Measurements from ENCODE around the gene ATG4C.

The ATG4C gene

DNA sequence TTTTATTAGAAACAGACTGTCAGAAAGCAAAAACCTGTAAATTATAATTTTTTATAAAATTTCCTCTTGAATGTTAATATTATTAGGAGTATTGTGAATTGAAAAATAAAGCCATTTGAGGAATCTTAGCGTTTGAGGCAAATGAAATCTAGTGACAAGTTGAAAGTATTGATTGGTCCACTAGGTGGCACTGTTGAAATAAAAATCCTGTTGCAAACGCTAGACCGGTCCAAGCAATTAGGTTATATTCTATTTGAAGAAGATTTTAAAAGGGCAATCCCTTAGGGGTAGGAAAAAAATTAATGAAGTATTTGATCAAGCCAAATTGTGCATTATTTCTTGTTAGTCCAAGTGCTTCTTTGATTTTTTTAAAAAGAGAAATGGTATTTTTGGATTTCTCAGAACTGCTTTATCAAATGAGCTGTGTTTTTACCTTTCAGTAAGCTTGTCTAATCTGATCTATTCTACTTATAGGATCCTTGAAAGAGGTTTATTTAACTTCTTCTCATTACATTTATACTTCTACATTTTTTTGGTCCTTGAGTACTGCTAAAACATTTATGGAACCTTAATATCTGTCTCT lies 57.7 kb downstream of the ATG4C start:
- no peak for DNase-seq (ENCODE audit: low spot score)

DNA sequence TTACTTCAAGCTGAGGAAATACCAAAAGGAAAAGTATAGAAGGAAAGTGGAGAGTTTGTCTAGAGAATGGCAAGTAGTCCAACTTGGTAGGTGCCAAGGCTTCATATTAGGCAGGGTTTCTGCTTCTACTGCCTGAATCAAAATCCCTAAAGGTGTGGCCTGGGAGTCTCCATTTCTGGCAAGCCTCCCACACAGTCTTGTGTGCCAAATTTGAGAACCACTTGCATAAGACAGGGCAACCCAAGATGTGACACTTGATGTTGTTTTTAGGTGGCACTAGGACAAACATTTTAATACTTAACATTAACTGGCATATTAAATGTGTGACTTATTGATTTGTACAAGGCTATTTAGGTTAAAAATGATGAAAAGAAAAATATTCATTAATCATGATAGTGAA lies 60.1 kb downstream of the ATG4C start:
- DNase-seq (ENCODE audit: low spot score): no peak

DNA sequence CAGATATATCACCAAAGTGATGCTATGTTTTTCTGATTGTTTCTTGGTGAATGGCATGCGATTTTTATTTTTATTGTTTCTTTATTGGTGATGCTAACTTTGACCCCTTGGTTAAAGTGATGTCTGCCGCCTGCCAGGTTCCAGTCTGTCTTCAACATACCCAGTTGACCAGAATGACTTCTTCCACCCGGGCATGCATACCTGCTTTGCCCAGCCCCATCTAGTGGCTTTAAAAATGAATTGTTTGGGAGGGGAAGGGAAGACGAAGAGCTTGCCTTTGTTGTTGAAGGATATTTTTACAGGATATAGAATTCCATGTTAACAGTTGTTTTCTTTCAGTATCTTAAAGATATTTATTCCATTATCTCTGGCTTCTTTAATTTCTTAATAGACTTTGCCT lies 65.1 kb downstream of the ATG4C start:
- no peak for DNase-seq (ENCODE audit: low spot score)

DNA sequence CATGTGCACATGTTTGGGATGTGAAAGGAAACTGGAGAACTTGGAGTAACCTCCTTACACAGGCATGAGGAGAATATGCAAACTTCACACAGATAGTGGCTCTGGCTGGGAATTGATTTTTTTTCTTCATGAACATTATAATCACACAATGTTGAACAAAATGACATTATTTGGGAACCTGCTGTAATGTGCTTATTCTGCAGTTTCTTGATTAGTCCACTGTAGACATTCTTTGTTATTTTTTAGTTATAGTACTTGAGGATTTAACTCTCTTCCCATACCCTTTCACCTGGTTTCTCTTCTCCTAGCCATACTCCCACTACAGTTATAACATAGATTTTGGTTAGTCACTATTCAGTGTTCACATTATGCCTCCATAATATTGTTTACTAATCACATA lies 68.3 kb downstream of the ATG4C start:
- DNase-seq (ENCODE audit: low spot score): no peak

DNA sequence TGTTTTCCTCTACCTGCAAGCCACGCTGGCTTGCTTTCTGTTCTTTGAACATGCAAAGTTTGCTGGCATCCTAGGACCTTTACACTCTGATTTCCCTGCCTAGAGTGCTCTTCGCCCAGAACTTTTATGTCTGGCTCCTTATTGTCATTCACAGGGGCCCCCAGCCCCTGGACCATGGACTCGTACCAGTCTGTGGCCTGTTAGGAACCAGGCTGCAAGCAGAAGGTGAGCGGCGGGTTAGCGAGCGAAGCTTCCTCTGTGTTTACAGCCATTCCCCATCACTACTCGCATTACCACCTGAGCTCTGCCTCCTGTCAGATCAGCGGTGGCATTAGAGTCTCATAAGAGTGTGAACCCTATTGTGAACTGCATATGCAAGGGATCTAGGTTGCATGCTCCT lies 73.0 kb downstream of the ATG4C start:
- DNase-seq (ENCODE audit: low spot score): no peak

GRCh38 chr1:62869217-62869754 lies 85.4 kb downstream of the ATG4C start:
- DNase-seq (ENCODE audit: low spot score): no peak

DNA sequence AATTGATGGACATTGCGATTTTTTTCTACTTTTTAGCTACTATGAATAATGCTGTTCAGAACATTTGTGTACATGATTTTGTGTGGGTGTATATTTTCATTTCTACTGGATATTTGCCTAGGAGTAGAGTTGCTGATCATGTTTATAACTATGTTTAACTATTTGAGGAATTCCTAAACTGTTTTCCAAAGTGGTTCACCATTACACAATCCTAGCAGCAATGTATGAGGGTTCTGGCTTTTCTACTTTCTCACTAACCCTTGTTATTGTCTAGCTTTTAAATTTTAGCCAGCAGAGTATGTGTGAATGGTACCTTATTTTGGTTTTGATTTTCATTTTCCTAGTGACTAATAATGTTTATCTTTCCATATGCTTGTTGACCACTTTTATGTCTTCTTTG lies 86.2 kb downstream of the ATG4C start:
- no peak for DNase-seq (ENCODE audit: low spot score)

GRCh38 chr1:62875676-62876075 lies 91.7 kb downstream of the ATG4C start:
- DNase-seq (ENCODE audit: low spot score): no peak

- DNase-seq (ENCODE audit: low spot score): no peak
These were observed 92.6 kb downstream of the ATG4C start for GRCh38 chr1:62876535-62876934.

DNA sequence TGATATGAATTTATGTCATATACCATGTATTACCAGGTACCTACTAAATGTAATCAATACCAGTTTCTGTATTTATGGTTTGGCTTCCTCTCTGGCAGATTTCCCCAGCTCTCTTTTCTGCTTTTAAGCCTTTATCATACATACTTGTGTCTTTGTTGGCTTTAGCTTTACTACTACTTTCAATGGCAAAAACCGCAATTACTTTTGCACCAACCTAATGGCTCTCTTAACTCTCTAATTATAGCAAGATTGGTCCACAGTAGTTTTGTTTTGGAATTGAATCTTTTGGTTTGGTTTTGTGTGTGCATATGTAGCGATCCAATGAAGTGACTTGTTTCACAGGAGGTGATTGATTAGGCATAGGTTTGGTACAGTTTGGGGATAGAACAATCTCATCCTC lies 93.6 kb downstream of the ATG4C start:
- DNase-seq (ENCODE audit: low spot score): no peak

DNA sequence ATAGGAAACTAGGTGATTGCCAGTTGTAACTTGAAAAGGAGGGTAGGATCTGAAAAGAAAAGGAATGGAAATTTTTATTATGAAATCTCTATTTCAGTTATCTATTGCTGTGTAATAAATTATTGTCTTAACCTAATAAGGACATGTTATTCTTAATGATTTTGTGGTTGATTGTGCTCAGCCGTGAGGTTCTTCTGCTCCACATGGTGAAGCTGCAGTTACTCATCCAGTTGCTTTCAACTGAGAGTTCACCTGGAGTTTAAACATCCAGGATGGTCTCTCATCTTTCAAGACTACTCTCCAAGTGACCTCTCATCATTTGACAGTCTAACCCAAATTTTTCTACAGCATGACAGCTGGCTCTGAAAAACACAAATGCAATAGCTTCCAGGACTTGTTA lies 96.0 kb downstream of the ATG4C start:
- DNase-seq (ENCODE audit: low spot score): no peak

DNA sequence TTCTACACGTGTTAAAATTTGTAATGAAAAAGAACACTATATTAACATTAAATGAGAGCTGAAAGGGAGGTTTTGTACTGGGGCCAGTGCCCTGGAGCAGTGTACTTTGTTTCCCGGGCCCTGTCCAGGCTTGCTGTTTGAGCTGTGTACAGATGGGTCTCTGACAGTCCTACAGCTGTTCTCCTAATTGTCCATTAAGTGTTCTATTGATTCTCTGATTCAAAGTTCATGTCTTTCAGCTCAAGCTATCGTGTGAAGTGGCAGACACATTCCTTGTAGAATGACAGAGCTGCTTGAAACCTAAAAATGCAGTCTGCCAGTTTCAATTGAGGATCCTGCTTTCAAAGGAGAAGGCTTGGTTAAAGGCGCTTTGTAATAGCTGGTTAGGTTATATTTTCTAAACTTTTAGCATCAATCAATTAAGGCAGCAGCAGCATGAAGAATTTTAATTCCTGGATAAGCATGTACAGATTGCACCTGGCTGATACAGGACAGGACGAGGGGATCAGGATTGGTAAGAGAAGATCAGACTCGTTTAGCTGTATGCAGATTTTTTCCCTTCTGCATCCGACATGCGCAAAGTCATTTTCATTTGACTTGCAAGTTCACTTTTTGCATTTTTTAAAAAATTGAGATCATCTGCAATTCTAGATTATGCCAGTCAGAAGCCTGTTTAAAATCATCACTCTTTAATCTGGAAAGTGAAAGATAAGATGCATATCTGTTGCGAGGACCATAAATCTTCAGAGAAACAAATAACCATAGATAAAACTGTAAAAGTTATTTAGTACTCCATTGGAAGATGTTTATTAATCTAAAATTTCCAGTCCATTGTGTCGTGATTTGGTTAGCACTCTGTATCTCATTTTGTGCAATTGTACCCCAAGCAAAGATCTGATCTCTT lies 98.5 kb downstream of the ATG4C start:
- DNase-seq (ENCODE audit: low spot score): no peak

- no peak for DNase-seq (ENCODE audit: low spot score)
These were observed 100.3 kb downstream of the ATG4C start for GRCh38 chr1:62884156-62884740.

DNA sequence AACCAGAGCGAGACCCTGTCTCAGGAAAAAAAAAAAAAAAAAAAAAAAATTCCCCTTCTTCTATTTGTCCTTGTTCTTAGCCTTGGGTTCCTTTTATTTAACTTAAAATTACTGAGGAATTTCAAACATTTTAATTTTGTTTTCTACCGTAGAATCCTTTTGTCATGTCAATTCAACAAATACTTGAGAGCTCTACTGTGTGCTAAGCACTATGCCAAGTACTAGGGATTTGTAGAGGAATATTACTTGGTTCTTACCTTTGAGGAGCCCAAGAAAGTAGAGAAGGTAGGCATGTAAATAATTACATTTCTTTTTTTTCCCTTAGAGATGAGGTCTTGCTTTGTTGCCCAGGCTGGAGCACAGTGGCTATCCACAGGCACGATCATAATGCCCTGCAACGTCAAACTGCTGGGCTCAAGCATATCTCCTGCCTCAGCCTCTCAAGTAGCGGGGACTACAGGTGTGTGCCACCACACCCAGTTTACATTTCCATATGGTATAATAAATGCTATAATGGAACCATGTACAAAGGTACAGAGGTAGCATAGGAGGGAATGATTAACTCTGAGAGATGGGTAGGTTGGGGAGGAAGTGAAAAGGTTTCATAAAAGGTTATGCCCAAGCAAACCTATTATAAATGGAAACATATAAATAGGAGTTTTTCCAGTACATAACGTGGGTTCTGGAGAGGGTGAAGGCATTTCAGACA lies 104.0 kb downstream of the ATG4C start:
- DNase-seq (ENCODE audit: low spot score): no peak

DNA sequence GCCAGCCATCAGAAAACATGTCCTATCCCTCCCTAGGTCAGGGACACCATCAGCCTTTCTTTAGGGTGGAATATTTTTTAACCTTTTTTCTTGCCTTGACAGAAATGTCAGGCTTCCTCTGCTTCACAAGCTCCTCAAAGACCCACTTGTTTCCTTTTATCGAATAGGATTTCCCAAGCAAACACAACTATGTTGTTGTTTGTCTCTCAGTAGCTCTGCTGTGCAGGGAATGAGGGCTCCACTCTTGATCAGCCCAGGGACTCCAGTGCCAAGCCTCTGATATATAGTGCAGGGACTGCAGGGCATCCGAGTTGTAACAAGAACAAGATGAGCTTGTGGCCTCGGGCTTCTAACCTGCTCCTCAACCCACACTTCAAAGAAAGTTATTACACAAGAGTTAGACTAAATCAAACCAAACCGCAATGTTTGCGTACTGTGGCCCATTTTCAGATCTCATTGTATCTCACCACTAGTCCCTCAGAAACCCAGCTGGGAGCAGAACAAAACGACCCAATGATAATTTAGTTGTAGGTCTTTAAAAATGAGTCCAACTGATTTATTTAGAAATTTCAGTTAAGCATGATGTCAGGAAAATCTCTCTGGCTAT lies 108.1 kb downstream of the ATG4C start:
- no peak for DNase-seq (ENCODE audit: low spot score)

DNA sequence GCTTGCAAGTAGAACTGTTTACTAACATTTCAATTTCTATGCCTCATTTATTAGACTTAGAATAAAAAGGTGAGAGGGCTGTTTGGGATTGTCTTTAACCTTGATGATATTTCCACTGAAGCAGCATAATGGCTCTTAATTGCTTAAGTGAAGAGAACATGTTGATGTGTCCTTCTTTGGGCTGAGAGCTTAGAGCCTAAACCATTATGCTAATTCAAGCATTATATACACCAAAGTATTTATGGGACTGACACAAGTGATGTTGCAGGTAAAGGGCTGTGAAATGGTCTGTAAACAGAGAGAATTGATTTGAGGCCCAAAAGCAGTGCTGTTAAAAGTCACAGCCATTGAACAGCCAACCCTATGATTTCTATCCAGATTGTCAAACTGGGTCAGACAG lies 113.9 kb downstream of the ATG4C start:
- DNase-seq (ENCODE audit: low spot score): no peak

GRCh38 chr1:62900566-62900965 lies 116.6 kb downstream of the ATG4C start:
- no peak for DNase-seq (ENCODE audit: low spot score)

GRCh38 chr1:62901650-62902049 lies 117.7 kb downstream of the ATG4C start:
- no peak for DNase-seq (ENCODE audit: low spot score)

GRCh38 chr1:62903522-62903921 lies 119.6 kb downstream of the ATG4C start:
- no peak for DNase-seq (ENCODE audit: low spot score)

DNA sequence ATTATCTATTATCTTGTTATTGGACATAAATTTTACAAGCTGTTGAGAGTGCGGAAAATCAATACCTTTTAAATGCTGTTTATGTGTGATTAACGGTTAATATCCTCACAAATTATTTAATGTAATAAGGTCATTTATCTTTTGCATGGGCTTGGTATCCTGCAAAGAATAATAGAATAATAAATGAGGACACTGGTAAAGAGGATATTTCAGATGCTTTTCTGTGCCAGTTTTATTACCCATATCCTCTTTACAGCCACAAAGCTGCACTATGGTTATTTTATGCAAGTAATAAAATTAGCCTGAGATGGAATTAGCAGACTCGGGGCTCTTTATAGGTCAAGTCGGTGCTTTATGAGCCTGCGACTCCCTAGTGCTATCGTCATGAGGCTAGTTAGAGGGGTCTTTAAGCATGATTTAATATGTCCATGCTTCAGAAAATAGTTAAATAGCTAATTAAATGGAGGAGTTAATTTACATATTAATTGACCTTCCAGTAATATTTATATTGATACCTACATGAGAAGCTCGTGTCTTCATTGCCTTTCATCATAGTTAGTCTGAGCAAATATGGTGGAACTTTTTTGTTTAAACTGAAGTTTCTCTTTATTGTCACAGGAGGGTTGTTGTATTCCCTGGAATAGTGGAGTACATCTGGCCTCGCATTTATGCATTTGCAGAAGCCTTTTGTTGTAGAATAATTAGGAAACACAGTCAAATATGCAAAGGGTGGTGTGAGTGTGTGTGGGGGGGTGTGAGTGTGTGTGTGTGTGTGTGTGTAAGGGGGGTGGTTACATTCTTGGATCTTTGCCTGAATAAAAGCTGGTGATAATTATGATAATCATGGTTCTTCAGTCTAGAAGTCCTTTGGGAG lies 120.3 kb downstream of the ATG4C start:
- no peak for DNase-seq (ENCODE audit: low spot score)

DNA sequence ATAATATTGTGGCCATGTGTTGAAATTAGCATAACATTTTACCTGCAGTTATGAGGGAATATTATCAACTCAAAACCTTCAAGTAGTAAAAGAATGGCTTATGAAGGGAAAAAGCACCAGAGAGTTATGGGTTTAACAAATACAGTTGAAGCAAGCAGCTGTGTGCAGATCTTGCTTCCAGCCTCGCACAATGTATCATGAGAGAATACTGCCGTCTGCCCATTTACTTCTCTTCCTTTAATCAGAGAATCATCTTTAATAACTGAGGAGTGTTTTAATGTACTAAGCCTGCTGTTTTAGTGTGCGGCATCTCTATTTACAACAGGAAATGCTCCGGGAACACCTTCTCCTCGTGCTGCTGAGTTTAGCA lies 120.9 kb downstream of the ATG4C start:
- DNase-seq (ENCODE audit: low spot score): no peak
